MCF 10A (cell line): ENCODE measurements around the gene VASH1. TPM values are rescaled to one million over a fixed set of nuclear protein-coding genes. Genes with fewer than 3 reads are reported as not detected.

Experiments used
- BruUV-seq: library from RNA; stranded (reverse); fragments of 400-500 nt; replicated peaks from 2 replicates; lab custom pipeline; 2021; lab: Mats Ljungman, UMichigan
- CTCF ChIA-PET: fragments of 300-600 bp; sonication (Branson Sonifier 250); formaldehyde crosslinking; extraction: SDS; loops from one replicate; lab custom pipeline; 2021; ENCODE audit warnings: antibody characterized with exemption, inconsistent platforms; lab: Yijun Ruan, JAX
- POLR2A ChIA-PET: fragments of 300-600, 350-650 bp; sonication (Branson Sonifier 250); formaldehyde crosslinking; extraction: SDS; loops from one replicate; lab custom pipeline; 2020; ENCODE audit warnings: antibody characterized with exemption, inconsistent platforms; lab: Yijun Ruan, JAX
- DNase-seq: peaks from one replicate; pipeline ENCODE4 v3.0.0-alpha.2; 2018; ENCODE audit not compliant: unreplicated experiment
- H3K27ac Mint-ChIP-seq: one replicate; pipeline ENCODE4 v1.8.0; 2022; ENCODE audit warnings: mild to moderate bottlenecking, low read depth, mixed read lengths; ENCODE audit not compliant: unreplicated experiment
- H3K27me3 Mint-ChIP-seq: one replicate; pipeline ENCODE4 v1.8.0; 2022; ENCODE audit warnings: mixed read lengths; ENCODE audit not compliant: insufficient read depth, unreplicated experiment
- H3K36me3 Mint-ChIP-seq: one replicate; pipeline ENCODE4 v1.8.0; 2022; ENCODE audit warnings: mild to moderate bottlenecking, moderate library complexity, mixed read lengths; ENCODE audit not compliant: insufficient read depth, unreplicated experiment
- H3K4me1 Mint-ChIP-seq: one replicate; pipeline ENCODE4 v1.8.0; 2022; ENCODE audit warnings: mixed read lengths; ENCODE audit not compliant: insufficient read depth, unreplicated experiment
- H3K4me3 Mint-ChIP-seq: one replicate; pipeline ENCODE4 v1.8.0; 2022; ENCODE audit warnings: mild to moderate bottlenecking, moderate library complexity, mixed read lengths; ENCODE audit not compliant: unreplicated experiment
- H3K9me3 Mint-ChIP-seq: one replicate; pipeline ENCODE4 v1.8.0; 2022; ENCODE audit warnings: mixed read lengths; ENCODE audit not compliant: unreplicated experiment
- intact Hi-C: fragments of 100-400 bp; cut with micrococcal nuclease; formaldehyde crosslinking; loops from 2 replicates; pipeline ENCODE4 v1.14.1; 2022
- total RNA-seq: library from RNA; stranded (reverse); gene quantifications from 2 replicates; pipeline ENCODE4 v1.2.3, GENCODE V29; 2022
- TF ChIP-seq, protein P1 (sequence below): fragments of 200-600 bp; IDR thresholded peaks from one replicate; pipeline ENCODE4 v1.8.0; 2022; ENCODE audit warnings: antibody characterized with exemption, mild to moderate bottlenecking; ENCODE audit not compliant: unreplicated experiment

The VASH1 gene
- total RNA-seq, 1 experiment from 2014 or later = 0.35 TPM

DNA sequence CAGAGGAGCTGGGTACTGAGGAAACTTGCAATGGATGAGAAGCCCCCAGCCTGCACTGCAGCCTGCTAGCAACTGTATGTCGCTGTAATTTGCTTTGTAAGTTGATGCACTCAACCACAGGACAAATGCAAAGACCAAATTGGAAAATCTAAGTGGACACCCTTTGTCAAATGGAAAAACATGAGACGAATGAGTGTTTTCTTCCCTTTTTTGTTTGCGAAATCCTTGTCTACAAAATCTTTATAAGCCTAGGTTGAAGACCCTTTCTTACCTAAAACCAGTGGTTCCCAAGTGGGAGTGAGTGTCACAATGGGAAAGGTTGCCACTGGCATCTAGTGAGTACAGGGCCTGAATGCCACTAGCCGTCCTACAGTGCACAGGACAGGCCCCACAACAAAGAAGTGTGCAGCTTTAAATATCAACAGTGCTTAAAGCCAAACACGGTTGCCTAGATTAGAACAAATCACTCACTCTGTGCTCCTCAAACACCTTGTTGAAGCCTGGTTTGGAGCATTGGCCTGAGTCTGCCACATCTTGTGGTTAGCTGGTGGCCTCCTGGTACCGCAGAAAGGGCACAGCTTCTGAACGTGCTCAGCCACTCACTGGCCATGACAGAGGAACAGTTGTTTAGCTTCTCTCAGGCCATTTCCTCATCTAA, 7.6 kb upstream of the VASH1 start:
- CTCF ChIA-PET = no interaction called here
- H3K27me3 Mint-ChIP-seq = peaks cover 48% of the 10 kb centered on the region
- no peaks in the 10 kb centered on the region for H3K4me1 Mint-ChIP-seq
- POLR2A ChIA-PET = no interaction called here
- H3K9me3 Mint-ChIP-seq = no peaks in the 10 kb centered on the region
- H3K4me3 Mint-ChIP-seq = no peak overlapping the region
- H3K36me3 Mint-ChIP-seq = no peaks in the 10 kb centered on the region
- no peak for DNase-seq
- H3K27ac Mint-ChIP-seq = no peak overlapping the region
- TF ChIP-seq, protein P1, sequence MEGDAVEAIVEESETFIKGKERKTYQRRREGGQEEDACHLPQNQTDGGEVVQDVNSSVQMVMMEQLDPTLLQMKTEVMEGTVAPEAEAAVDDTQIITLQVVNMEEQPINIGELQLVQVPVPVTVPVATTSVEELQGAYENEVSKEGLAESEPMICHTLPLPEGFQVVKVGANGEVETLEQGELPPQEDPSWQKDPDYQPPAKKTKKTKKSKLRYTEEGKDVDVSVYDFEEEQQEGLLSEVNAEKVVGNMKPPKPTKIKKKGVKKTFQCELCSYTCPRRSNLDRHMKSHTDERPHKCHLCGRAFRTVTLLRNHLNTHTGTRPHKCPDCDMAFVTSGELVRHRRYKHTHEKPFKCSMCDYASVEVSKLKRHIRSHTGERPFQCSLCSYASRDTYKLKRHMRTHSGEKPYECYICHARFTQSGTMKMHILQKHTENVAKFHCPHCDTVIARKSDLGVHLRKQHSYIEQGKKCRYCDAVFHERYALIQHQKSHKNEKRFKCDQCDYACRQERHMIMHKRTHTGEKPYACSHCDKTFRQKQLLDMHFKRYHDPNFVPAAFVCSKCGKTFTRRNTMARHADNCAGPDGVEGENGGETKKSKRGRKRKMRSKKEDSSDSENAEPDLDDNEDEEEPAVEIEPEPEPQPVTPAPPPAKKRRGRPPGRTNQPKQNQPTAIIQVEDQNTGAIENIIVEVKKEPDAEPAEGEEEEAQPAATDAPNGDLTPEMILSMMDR = no peak
- BruUV-seq = no TSS peak
- intact Hi-C loops = no loop called here

DNA sequence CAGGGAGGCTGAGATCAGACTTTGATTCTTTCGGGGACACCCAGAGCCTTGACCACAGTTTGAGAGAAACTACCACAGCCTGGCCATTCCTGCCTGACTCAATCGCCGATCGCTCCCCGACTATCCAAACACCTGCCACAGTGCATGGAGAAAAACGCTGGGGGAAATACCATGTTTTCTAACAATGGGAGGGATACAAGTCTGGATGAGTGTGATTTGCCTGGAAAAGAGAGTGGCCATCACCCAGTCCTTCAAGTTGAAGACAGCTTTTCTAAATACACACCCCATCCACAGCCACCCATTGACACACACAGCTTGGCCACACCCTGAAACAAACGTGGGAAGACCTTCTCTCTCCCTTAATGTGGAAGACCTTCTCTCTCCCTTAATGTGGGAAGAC, 6.7 kb upstream of the VASH1 start:
- no peak overlapping the region for H3K27ac Mint-ChIP-seq
- peaks cover 57% of the 10 kb centered on the region for H3K27me3 Mint-ChIP-seq
- H3K9me3 Mint-ChIP-seq = no peaks in the 10 kb centered on the region
- ChIA-PET POLR2A (no interaction called here), CTCF (interaction anchor here (0.6 to 0.9 kb wide), 2 partner anchors 22 to 47 kb away, joined by 3 to 5 read pairs; no protein-coding TSS in a partner anchor)
- H3K4me3 Mint-ChIP-seq = no peak overlapping the region
- DNase-seq = no peak
- TF ChIP-seq, protein P1 = no peak
- intact Hi-C loops = no loop called here
- BruUV-seq = no TSS peak
- no peaks in the 10 kb centered on the region for H3K4me1 Mint-ChIP-seq
- H3K36me3 Mint-ChIP-seq = no peaks in the 10 kb centered on the region

DNA sequence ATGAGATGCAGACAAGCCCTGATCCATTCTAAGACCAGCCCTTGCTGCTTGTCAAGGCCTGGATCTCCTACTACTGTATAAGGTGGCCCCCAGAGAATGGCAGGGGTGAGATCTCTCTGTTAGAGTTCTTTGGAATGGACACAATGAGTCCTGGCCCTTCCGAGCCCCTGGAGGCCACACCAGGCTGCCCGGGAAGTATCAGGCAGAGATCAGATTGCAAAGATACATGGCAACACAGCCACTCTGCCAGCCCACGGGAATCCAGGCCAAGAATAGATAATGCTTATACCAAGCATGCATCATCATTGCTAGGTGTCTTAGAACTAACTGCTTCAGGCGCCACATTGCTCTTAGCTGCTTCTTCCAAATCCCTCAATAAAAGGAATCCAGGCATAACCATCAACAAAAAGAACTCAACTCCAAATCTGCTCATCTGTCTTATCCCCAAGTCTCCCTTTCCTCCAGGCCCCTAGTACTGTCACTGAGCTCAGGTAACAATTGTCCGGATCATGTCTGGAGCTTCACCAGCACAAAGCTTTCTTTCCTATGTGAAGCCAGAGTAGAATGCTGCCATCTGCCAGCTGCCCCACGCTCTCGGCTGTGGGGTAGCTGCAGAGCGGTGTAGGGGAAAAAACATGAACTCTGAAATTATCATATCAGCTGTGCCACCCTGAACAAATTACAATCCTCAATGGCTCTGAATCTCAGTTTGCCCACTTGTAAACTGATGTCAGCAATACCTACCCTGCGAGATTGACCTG, 5.5 kb upstream of the VASH1 start:
- Mint-ChIP-seq H3K4me1 (no peaks in the 10 kb centered on the region), H3K36me3 (no peaks in the 10 kb centered on the region), H3K9me3 (no peaks in the 10 kb centered on the region), H3K27me3 (peaks cover 60% of the 10 kb centered on the region), H3K4me3 (no peak overlapping the region), H3K27ac (no peak overlapping the region)
- ChIA-PET CTCF (interaction anchor here (0.7 to 1.3 kb wide), 3 partner anchors 28 to 56 kb away, joined by 3 to 4 read pairs (median 4); no protein-coding TSS in a partner anchor), POLR2A (interaction anchor here (1.5 kb wide), 1 partner anchor 57 kb away, joined by 6 read pairs; the partner anchor contains the start of gene ANGEL1)
- intact Hi-C loops = no loop called here
- TF ChIP-seq, protein P1 = no peak
- no peak for DNase-seq
- BruUV-seq = no TSS peak

DNA sequence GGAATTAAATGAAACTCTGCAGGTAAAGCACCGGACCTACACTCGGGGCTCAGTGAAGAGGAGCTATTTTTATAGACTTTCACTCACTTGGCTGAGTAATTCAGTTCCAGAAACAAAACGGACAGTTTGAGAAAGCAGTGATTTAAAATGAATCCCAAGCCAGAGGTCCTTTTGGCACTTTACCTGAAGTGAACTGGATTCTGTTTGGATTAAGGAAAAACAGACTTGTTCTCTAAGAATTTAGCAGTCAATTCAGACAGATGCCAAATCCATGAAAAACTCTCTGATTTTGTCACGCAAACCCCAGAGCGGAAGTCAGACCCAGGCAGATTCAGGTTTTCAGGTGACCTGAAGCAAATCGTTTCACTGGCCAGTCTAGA, 4.9 kb upstream of the VASH1 start:
- POLR2A ChIA-PET = interaction anchor here (1.5 kb wide), 1 partner anchor 56 kb away, joined by 6 read pairs; the partner anchor contains the start of gene ANGEL1
- no peak overlapping the region for H3K27ac Mint-ChIP-seq
- H3K27me3 Mint-ChIP-seq = peaks cover 60% of the 10 kb centered on the region
- intact Hi-C loops = no loop called here
- no peaks in the 10 kb centered on the region for H3K9me3 Mint-ChIP-seq
- CTCF ChIA-PET = interaction anchor here (0.7 to 1.3 kb wide), 3 partner anchors 28 to 55 kb away, joined by 3 to 4 read pairs (median 4); no protein-coding TSS in a partner anchor
- no TSS peak for BruUV-seq
- H3K4me1 Mint-ChIP-seq = no peaks in the 10 kb centered on the region
- TF ChIP-seq, protein P1 = no peak
- no peak for DNase-seq
- H3K36me3 Mint-ChIP-seq = no peaks in the 10 kb centered on the region
- no peak overlapping the region for H3K4me3 Mint-ChIP-seq
